Activated B cell treated with CpG ODN at 0.5 μM for 24 hours (primary cell): Measurements from ENCODE around the gene ARHGEF25. TPM values are rescaled to one million over a fixed set of nuclear protein-coding genes. Genes with fewer than 3 reads are reported as not detected.
"Not testable (repeated sequence)": the region's sequence is repeated elsewhere in the genome, so short reads cannot be mapped to it uniquely, and the experiment has no call there.

Source experiments
- ATAC-seq: fragments of 200-7000 bp; cut with Tn5 transposase; one replicate; pipeline ENCODE4 v1.10.0; 2021; ENCODE audit warnings: low read depth, mild to moderate bottlenecking, moderate library complexity
- CTCF ChIA-PET: fragments of 350-600 bp; sonication (Branson Sonifier 250); formaldehyde crosslinking; loops from one replicate; lab custom pipeline; 2021; ENCODE audit warnings: antibody characterized with exemption; lab: Charles Lee
- POLR2A ChIA-PET: fragments of 350-600 bp; sonication (Branson Sonifier 250); formaldehyde crosslinking; loops from one replicate; lab custom pipeline; 2021; ENCODE audit warnings: antibody characterized with exemption; lab: Charles Lee
- DNase-seq: peaks from one replicate; pipeline ENCODE4 v3.0.0; 2022
- H3K27ac Mint-ChIP-seq: one replicate; pipeline ENCODE4 v1.8.0; 2020; ENCODE audit warnings: mixed read lengths
- H3K27me3 Mint-ChIP-seq: one replicate; pipeline ENCODE4 v1.8.0; 2021; ENCODE audit warnings: mixed read lengths
- H3K36me3 Mint-ChIP-seq: one replicate; pipeline ENCODE4 v1.8.0; 2021; ENCODE audit warnings: low read depth, mixed read lengths
- H3K4me1 Mint-ChIP-seq: one replicate; pipeline ENCODE4 v1.8.0; 2021; ENCODE audit warnings: mixed read lengths
- H3K4me3 Mint-ChIP-seq: one replicate; pipeline ENCODE4 v1.8.0; 2020; ENCODE audit warnings: mild to moderate bottlenecking, mixed read lengths
- H3K9me3 Mint-ChIP-seq: one replicate; pipeline ENCODE4 v1.8.0; 2020; ENCODE audit warnings: mixed read lengths
- CTCF ChIP-seq: fragments of 200-600 bp; IDR thresholded peaks from one replicate; pipeline ENCODE4 v1.8.0; 2022; ENCODE audit warnings: antibody characterized with exemption, mild to moderate bottlenecking
- intact Hi-C: fragments of 100-400 bp; cut with micrococcal nuclease; formaldehyde crosslinking; loops from one replicate; pipeline ENCODE4 v1.15.1; 2024
- total RNA-seq: library from RNA; stranded (reverse); gene quantifications from 2 replicates; pipeline ENCODE4 v1.2.3, GENCODE V29; 2022

Gene ARHGEF25
- total RNA-seq, 1 donor from 2014 or later = not detected

GRCh38 chr12:57632958-57633840 lies 22.0 kb downstream of the ARHGEF25 start, which contains the start of gene B4GALNT1:
TSS of gene B4GALNT1 (minus strand) at chr12:57633201. CDS start at chr12:57632132, 1,069 bp downstream.
- Mint-ChIP-seq H3K27me3 (peaks cover 45% of the 10 kb centered on the region), H3K36me3 (no peaks in the 10 kb centered on the region), H3K9me3 (no peaks in the 10 kb centered on the region), H3K27ac (no peak within 1 kb of the TSS), H3K4me3 (peak within 1 kb of the TSS; percentile 73), H3K4me1 (peaks cover 9% of the 10 kb centered on the region)
- ChIA-PET CTCF (interaction anchor here (0.9 to 3.4 kb wide), 5 partner anchors 10 to 174 kb away, joined by 3 to 28 read pairs (median 5); no protein-coding TSS in a partner anchor), POLR2A (interaction anchor here (0.7 kb wide), 1 partner anchor 12 kb away, joined by 6 read pairs; no protein-coding TSS in a partner anchor)
- TF ChIP-seq CTCF = peak; percentile 27
- intact Hi-C loops = loop anchor here (1.0 to 5.0 kb wide), 6 partner anchors 12 to 174 kb away; partner anchors contain the start of genes GLI1 and OS9
- ATAC-seq (peak; percentile 94), DNase-seq (peak; percentile 75)

- H3K27ac Mint-ChIP-seq, H3K36me3 Mint-ChIP-seq, DNase-seq, intact Hi-C loops, H3K4me3 Mint-ChIP-seq, H3K4me1 Mint-ChIP-seq, ATAC-seq, H3K9me3 Mint-ChIP-seq: not testable (repeated sequence)
- CTCF ChIA-PET = interaction anchor here (1.0 to 3.6 kb wide), 3 partner anchors 9 to 54 kb away, joined by 3 to 27 read pairs (median 3); no protein-coding TSS in a partner anchor
- POLR2A ChIA-PET = interaction anchor here (0.6 kb wide), 1 partner anchor 206 kb away, joined by 3 read pairs; the partner anchor contains the start of gene R3HDM2
- H3K27me3 Mint-ChIP-seq = peaks cover 29% of the 10 kb centered on the region
These were observed 25.5 kb downstream of the ARHGEF25 start for GRCh38 chr12:57636731-57637130.

- POLR2A ChIA-PET = no interaction called here
- intact Hi-C loops = no loop called here
These were observed 26.1 kb downstream of the ARHGEF25 start for GRCh38 chr12:57637364-57637763.

GRCh38 chr12:57638096-57638495 lies 26.9 kb downstream of the ARHGEF25 start:
- H3K4me3 Mint-ChIP-seq = no peak overlapping the region
- no peak for DNase-seq
- H3K27ac Mint-ChIP-seq = no peak overlapping the region
- no peaks in the 10 kb centered on the region for H3K9me3 Mint-ChIP-seq
- ATAC-seq = no peak
- POLR2A ChIA-PET = no interaction called here
- peaks cover 5% of the 10 kb centered on the region for H3K4me1 Mint-ChIP-seq
- intact Hi-C loops = no loop called here
- CTCF ChIA-PET = interaction anchor here (0.9 to 3.6 kb wide), 5 partner anchors 22 to 103 kb away, joined by 3 to 27 read pairs (median 3); no protein-coding TSS in a partner anchor
- H3K27me3 Mint-ChIP-seq = peaks cover 37% of the 10 kb centered on the region
- no peak for TF ChIP-seq CTCF
- H3K36me3 Mint-ChIP-seq = no peaks in the 10 kb centered on the region

More at GRCh38 chr12:57637364-57637763, 26.1 kb downstream of the ARHGEF25 start:
- Mint-ChIP-seq H3K27ac (no peak overlapping the region), H3K4me1 (peaks cover 5% of the 10 kb centered on the region), H3K9me3 (no peaks in the 10 kb centered on the region), H3K27me3 (peaks cover 34% of the 10 kb centered on the region), H3K4me3 (no peak overlapping the region), H3K36me3 (no peaks in the 10 kb centered on the region)
- DNase-seq = no peak
- no peak for TF ChIP-seq CTCF
- ATAC-seq = no peak
- CTCF ChIA-PET = interaction anchor here (0.9 to 3.6 kb wide), 5 partner anchors 15 to 104 kb away, joined by 3 to 27 read pairs (median 3); no protein-coding TSS in a partner anchor

DNA sequence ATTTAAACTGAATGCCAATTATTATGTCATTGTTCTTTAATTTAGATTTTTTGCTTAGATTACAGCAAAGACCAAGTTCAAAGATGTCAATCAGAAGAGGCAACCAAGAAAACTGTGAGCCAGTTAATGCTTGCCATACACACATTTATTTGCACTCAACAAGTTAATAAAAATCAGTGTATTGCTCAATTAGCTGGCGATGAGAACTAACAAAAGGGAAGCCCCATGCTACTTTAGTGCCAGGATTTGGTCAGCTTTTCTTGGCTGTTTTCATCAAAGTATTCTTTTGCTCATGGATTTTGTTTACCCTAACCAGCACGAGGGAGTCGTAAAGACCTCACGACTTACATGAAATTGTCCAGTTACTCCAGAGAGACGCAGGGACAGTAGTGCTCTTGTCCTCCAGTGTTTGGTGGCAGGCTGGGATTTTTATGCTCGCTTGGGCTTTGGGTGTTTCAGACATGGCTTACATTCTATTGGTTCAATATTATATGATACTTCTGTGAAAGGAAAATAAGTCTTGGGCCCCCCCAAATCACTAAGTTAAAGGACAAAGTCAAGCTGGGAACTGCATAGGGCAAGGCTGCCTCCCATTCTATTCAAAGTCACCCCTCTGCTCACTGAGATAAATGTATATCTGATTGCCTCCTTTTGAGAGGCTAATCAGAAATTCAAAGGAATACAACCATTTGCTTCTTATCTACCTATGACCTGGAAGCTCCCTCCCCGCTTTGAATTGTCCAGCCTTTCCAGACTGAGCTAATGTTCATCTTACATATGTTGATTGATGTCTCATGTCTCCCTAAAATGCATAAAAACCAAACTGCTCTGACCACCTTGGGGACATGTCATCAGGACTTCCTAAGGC lies 29.2 kb downstream of the ARHGEF25 start:
- ChIA-PET POLR2A (no interaction called here), CTCF (interaction anchor here (1.5 kb wide), 1 partner anchor 185 kb away, joined by 3 read pairs; the partner anchor contains the start of gene INHBE)
- no peak for TF ChIP-seq CTCF
- DNase-seq (no peak), ATAC-seq (no peak)
- no peaks in the 10 kb centered on the region for H3K4me1 Mint-ChIP-seq
- no peaks in the 10 kb centered on the region for H3K9me3 Mint-ChIP-seq
- no peaks in the 10 kb centered on the region for H3K36me3 Mint-ChIP-seq
- H3K27me3 Mint-ChIP-seq = peaks cover 31% of the 10 kb centered on the region
- no peak overlapping the region for H3K4me3 Mint-ChIP-seq
- intact Hi-C loops = no loop called here
- no peak overlapping the region for H3K27ac Mint-ChIP-seq
